Stromal cell of bone marrow (primary cell): ENCODE data around the gene PTRHD1.

Source experiments
- DNase-seq: peaks from one replicate; pipeline ENCODE4 v3.0.0-alpha.2; 2012; ENCODE audit warnings: low read depth

The PTRHD1 gene

GRCh38 chr2:24756789-24757188, 36.4 kb downstream of the PTRHD1 start:
- no peak for DNase-seq

DNA sequence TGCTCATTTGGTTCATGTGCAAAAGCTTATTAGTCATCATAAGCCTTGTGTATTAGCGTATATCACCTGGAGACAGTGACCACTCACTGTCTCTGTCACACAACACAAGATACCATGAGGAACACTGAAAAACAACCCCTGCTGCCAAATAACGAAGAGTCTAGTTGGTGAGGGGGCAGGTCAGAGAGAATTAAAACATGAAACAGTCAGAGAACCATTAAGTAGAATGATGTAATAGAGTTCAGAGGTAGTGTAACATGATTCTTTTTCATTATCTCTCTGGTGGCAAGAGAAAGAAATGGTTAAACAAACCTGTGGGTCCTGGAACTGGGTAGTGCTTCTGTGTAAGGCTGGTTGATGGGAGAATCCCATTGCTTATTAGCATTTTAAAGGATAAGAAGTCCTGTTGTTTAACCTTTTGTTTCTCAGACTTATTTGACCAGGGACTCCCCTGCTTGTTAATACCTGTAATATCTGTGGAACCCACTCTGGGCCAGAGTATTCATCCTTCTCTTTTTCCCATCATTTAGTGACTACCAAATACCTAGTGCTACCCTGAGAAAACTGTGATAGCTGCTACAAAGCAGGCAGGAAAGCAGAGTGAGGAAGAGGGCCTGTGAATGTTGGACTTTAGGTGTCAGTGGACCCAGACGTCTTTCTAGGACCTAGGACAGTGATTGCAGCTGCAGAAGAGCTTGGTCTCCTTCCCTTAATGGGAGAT, 38.0 kb downstream of the PTRHD1 start:
- DNase-seq = no peak

GRCh38 chr2:24749069-24749691, 44.0 kb downstream of the PTRHD1 start:
- no peak for DNase-seq

- DNase-seq = no peak
Measured at GRCh38 chr2:24747299-24747698, 45.9 kb downstream of the PTRHD1 start.

DNA sequence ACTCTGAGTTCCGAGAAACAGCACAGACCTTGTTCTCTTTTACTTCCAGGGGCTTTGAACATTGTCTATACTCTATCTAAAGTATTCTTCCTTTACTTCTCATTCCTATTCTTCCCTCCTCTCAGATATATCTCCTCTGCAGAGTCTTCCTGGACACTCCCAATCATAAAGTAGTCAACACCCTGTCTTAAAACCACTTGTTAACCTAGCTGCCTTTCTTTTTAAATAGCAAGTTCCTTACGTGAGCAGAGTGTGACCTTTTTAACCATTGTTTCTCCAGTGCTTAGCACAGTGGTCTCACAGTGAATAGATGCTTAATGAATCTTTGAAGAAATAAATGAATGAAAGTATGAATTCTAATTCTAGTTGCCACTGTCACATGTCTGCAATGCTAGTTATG, 47.4 kb downstream of the PTRHD1 start:
- no peak for DNase-seq

GRCh38 chr2:24744356-24744755, 48.8 kb downstream of the PTRHD1 start:
- no peak for DNase-seq

DNA sequence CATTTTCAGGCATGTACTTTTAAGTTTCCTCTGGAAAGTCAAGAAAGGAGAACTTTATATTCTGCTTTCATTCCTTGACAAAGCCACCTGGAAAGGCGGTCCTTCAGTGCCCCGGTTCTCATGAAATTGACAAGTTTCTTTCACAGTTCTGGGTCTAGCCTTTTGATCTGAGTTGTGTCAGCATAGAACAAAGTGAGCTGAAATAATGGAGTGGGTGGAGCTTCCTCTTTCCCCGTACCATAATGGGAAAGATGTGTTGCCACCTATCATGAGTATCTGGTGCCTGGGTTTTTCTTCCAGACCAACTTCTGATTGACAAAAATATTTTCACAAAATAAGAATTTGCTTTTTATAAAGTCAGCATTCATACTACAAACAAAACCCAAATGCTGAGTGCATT, 49.3 kb downstream of the PTRHD1 start:
- DNase-seq = no peak

DNA sequence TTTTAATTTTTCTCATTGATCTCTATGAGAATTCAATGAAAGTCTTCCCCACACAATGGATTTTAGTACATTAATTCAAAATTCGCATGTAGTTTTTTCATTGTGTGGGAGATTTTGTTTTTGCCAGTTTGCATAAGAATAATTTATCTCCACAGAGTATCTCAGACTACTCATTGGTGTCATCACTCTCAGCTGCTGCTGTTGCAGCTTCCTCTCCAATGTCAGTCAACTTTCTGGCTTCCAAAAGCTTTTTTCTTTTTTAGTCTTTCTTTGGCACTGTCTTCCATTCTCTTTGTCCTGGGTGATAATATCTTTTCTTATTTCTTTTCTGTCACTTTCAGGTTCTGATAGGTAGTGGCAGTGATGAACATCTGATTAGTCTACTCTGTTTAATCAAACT, 50.5 kb downstream of the PTRHD1 start:
- no peak for DNase-seq

- DNase-seq = no peak
Measured at GRCh38 chr2:24740142-24740541, 53.0 kb downstream of the PTRHD1 start.
